Endothelial cell of umbilical vein (primary cell): ENCODE data around the gene SLC2A4. TPM values are rescaled to one million over a fixed set of nuclear protein-coding genes. Genes with fewer than 3 reads are reported as not detected.

Source experiments
- BruUV-seq: library from RNA; stranded (reverse); fragments of 400-500 nt; replicated peaks from 2 replicates; lab custom pipeline; 2021; lab: Mats Ljungman, UMichigan
- CTCF ChIA-PET: fragments of 300-600, 350-600 bp; sonication (Branson Sonifier 250); formaldehyde crosslinking; loops from one replicate; lab custom pipeline; 2021; ENCODE audit warnings: antibody characterized with exemption, inconsistent platforms; lab: Charles Lee
- POLR2A ChIA-PET: fragments of 300-600, 350-600 bp; sonication (Branson Sonifier 250); formaldehyde crosslinking; loops from one replicate; lab custom pipeline; 2021; ENCODE audit warnings: antibody characterized with exemption, inconsistent platforms; lab: Charles Lee
- DNase-seq: peaks from one replicate; pipeline ENCODE4 v3.0.0-alpha.2; 2011; ENCODE audit warnings: low read depth, low spot score
- FAIRE-seq: peaks from 2 replicates; lab custom pipeline; 2011; peaks lifted over from hg19 to GRCh38; lab: Jason Lieb, UNC
- H2AFZ ChIP-seq: 2 replicates; pipeline ENCODE4 v1.6.0; 2012; ENCODE audit warnings: low read depth, low read length, control low read depth, inconsistent platforms
- H3K27ac ChIP-seq: 2 replicates; pipeline ENCODE4 v1.5.1; 2011; ENCODE audit warnings: low read depth, mild to moderate bottlenecking, control low read depth, low read length, moderate library complexity; ENCODE audit not compliant: insufficient read depth
- H3K27me3 ChIP-seq, 2 experiments: 2 replicates each; pipeline versions ENCODE4 v1.6.0 to v1.6.1; 2011; ENCODE audit warnings: low read length in 2 of 2, mixed read lengths in 1 of 2; ENCODE audit not compliant: control insufficient read depth in 2 of 2, insufficient read depth in 2 of 2
- H3K36me3 ChIP-seq, 2 experiments: 2 replicates in 1 of 2; 3 replicates in 1 of 2; pipeline ENCODE4 v1.5.1; 2011; ENCODE audit warnings: low read length in 2 of 2, mild to moderate bottlenecking in 1 of 2, moderate library complexity in 1 of 2; ENCODE audit not compliant: control insufficient read depth in 2 of 2, insufficient read depth in 2 of 2; ENCODE audit errors: extremely low read depth in 1 of 2
- H3K4me1 ChIP-seq: 3 replicates; pipeline ENCODE4 v1.5.1; 2011; ENCODE audit warnings: mild to moderate bottlenecking, low read length; ENCODE audit not compliant: control insufficient read depth, insufficient read depth; ENCODE audit errors: extremely low read depth
- H3K4me2 ChIP-seq: 2 replicates; pipeline ENCODE4 v1.6.1; 2011; ENCODE audit warnings: low read length, control low read depth, mixed read lengths; ENCODE audit not compliant: insufficient read depth
- H3K4me3 ChIP-seq, 3 experiments: fragments of 200-600 bp in 1 of 3; sonication (generic), shearing (Covaris generic) in 1 of 3; replicated peaks in 1 of 3; 2 replicates each; pipeline ENCODE4 v1.5.1; 2011 to 2016; ENCODE audit warnings: control low read depth in 3 of 3, low read length in 3 of 3, mild to moderate bottlenecking in 2 of 3, inconsistent platforms in 1 of 3, low read depth in 1 of 3, moderate library complexity in 1 of 3; ENCODE audit not compliant: insufficient read depth in 1 of 3
- H3K79me2 ChIP-seq: 2 replicates; pipeline ENCODE4 v1.6.0; 2012; ENCODE audit warnings: low read length, inconsistent platforms; ENCODE audit not compliant: control insufficient read depth, insufficient read depth
- H3K9ac ChIP-seq: replicated peaks from 2 replicates; pipeline ENCODE3; 2011; ENCODE audit warnings: low read length, control low read depth; ENCODE audit not compliant: insufficient read depth; ENCODE audit errors: extremely low read depth
- H3K9me1 ChIP-seq: replicated peaks from 3 replicates; pipeline ENCODE4 v1.6.0; 2011; ENCODE audit warnings: mild to moderate bottlenecking, low read length; ENCODE audit not compliant: control insufficient read depth, insufficient read depth; ENCODE audit errors: extremely low read depth
- H3K9me3 ChIP-seq: replicated peaks from 2 replicates; pipeline ENCODE4 v1.5.1; 2012; ENCODE audit warnings: low read length, inconsistent platforms; ENCODE audit not compliant: control insufficient read depth, insufficient read depth
- H4K20me1 ChIP-seq: replicated peaks from 2 replicates; pipeline ENCODE3; 2011; ENCODE audit warnings: mild to moderate bottlenecking, low read length; ENCODE audit not compliant: control insufficient read depth, insufficient read depth; ENCODE audit errors: extremely low read depth
- CTCF ChIP-seq, 2 donors: IDR thresholded peaks; 1 replicate in 1 of 2; 2 replicates in 1 of 2; pipeline ENCODE4 v1.5.1; 2011; ENCODE audit warnings: low read length in 2 of 2, mild to moderate bottlenecking in 2 of 2, moderate library complexity in 2 of 2, control low read depth in 1 of 2, inconsistent platforms in 1 of 2, low read depth in 1 of 2; ENCODE audit not compliant: insufficient read depth in 1 of 2; ENCODE audit errors: extremely low read depth in 1 of 2
- EZH2 ChIP-seq: IDR thresholded peaks from 2 replicates; pipeline ENCODE4 v1.6.1; 2012; ENCODE audit warnings: borderline replicate concordance, low read depth, mild to moderate bottlenecking, moderate library complexity, low read length, inconsistent platforms; ENCODE audit not compliant: severe bottlenecking
- FOS ChIP-seq: IDR thresholded peaks from 2 replicates; pipeline ENCODE4 v1.6.1; 2011; ENCODE audit warnings: mild to moderate bottlenecking, low read length, moderate library complexity, borderline replicate concordance; ENCODE audit not compliant: insufficient read depth
- GATA2 ChIP-seq: IDR thresholded peaks from 2 replicates; pipeline ENCODE4 v1.7.0; 2011; ENCODE audit warnings: low read depth, mild to moderate bottlenecking, moderate library complexity, mixed read lengths, low read length; ENCODE audit not compliant: insufficient read length, insufficient read depth
- JUN ChIP-seq: IDR thresholded peaks from 2 replicates; pipeline ENCODE4 v1.6.1; 2011; ENCODE audit warnings: borderline replicate concordance, low read depth; ENCODE audit not compliant: insufficient read length, insufficient read depth
- MAX ChIP-seq: IDR thresholded peaks from 2 replicates; pipeline ENCODE4 v1.6.1; 2011; ENCODE audit not compliant: insufficient read depth, insufficient read length
- MYC ChIP-seq: IDR thresholded peaks from one replicate; pipeline ENCODE4 v1.6.1; 2011; ENCODE audit warnings: mild to moderate bottlenecking, low read depth, low read length
- POLR2A ChIP-seq: IDR thresholded peaks from 2 replicates; pipeline ENCODE4 v1.6.1; 2012; ENCODE audit warnings: low read depth, mild to moderate bottlenecking, control low read depth, low read length
- POLR2AphosphoS5 ChIP-seq: IDR thresholded peaks from 2 replicates; pipeline ENCODE4 v1.6.1; 2012; ENCODE audit warnings: low read depth, mild to moderate bottlenecking, control low read depth, low read length, moderate library complexity; ENCODE audit not compliant: insufficient read depth
- dilution Hi-C: fragments of 300-500 bp; cut with MboI; formaldehyde crosslinking; loops from one replicate; pipeline ENCODE4 v1.15.0; 2019; ENCODE audit warnings: low sequenced_read_pairs; ENCODE audit not compliant: extremely low pct_ligation_motif_present
- intact Hi-C: fragments of 100-400 bp; cut with micrococcal nuclease; formaldehyde crosslinking; loops from one replicate; pipeline ENCODE4 v1.10.0; 2022
- polyA plus RNA-seq, 4 experiments: library from polyadenylated mRNA; depleted of rRNA in 3 of 4; stranded (reverse) in 3 of 4; unstranded in 1 of 4; fragments of >200 nt; gene quantifications; 2 replicates each; pipeline versions ENCODE4 v1.2.1 to v1.2.3, GENCODE V29; 2011 to 2012; ENCODE audit warnings: missing spikeins in 1 of 4
- total RNA-seq: library from RNA; stranded (reverse); gene quantifications from 2 replicates; pipeline ENCODE4 v1.2.3, GENCODE V29; 2021

Gene SLC2A4
- total and polyA plus RNA-seq, 2 donors (not counting 3 experiments of a cell fraction or from before 2014, with no cell fraction given) = 0.12 TPM; not detected in 1

- H3K4me1 ChIP-seq = peaks cover 19% of the 10 kb centered on the region
- no peak for TF ChIP-seq EZH2
- no peak for TF ChIP-seq JUN
- no peak for TF ChIP-seq POLR2A
- no peak for TF ChIP-seq POLR2AphosphoS5
- TF ChIP-seq GATA2 = no peak
- TF ChIP-seq CTCF (IDR thresholded peaks at IDR 0.05; ENCODE audit: extremely low read depth in 1 of 2, insufficient read depth in 1 of 2, low read depth in 1 of 2, low read length in 2 of 2) = no peak
- no peak for TF ChIP-seq MAX
- TF ChIP-seq FOS = no peak
- TF ChIP-seq MYC = no peak
- dilution Hi-C loops (no loop called here), intact Hi-C loops (no loop called here)
- peaks cover 3% of the 10 kb centered on the region for H3K79me2 ChIP-seq
- no peak for DNase-seq
- no peak overlapping the region for H2AFZ ChIP-seq
- H3K9me3 ChIP-seq = no peaks in the 10 kb centered on the region
- CTCF ChIA-PET = interaction anchor here (1.3 to 1.5 kb wide), 2 partner anchors 37 to 38 kb away, joined by 3 read pairs; no protein-coding TSS in a partner anchor
- no peaks in the 10 kb centered on the region for H4K20me1 ChIP-seq
- H3K4me3 ChIP-seq = no peak overlapping the region
- H3K9me1 ChIP-seq = no peaks in the 10 kb centered on the region
- no peak overlapping the region for H3K9ac ChIP-seq
- BruUV-seq = no TSS peak
- FAIRE-seq = no peak
- H3K27me3 ChIP-seq = no peaks in the 10 kb centered on the region
- POLR2A ChIA-PET = no interaction called here
- peaks cover 3 to 21% of the 10 kb centered on the region in 2 experiments for H3K36me3 ChIP-seq
- no peak overlapping the region for H3K4me2 ChIP-seq
- no peak overlapping the region for H3K27ac ChIP-seq
These were observed 22.6 kb upstream of the SLC2A4 start for GRCh38 chr17:7258731-7259554.
